Measurements from ENCODE around the gene ATP2C2.

Gene ATP2C2

DNA sequence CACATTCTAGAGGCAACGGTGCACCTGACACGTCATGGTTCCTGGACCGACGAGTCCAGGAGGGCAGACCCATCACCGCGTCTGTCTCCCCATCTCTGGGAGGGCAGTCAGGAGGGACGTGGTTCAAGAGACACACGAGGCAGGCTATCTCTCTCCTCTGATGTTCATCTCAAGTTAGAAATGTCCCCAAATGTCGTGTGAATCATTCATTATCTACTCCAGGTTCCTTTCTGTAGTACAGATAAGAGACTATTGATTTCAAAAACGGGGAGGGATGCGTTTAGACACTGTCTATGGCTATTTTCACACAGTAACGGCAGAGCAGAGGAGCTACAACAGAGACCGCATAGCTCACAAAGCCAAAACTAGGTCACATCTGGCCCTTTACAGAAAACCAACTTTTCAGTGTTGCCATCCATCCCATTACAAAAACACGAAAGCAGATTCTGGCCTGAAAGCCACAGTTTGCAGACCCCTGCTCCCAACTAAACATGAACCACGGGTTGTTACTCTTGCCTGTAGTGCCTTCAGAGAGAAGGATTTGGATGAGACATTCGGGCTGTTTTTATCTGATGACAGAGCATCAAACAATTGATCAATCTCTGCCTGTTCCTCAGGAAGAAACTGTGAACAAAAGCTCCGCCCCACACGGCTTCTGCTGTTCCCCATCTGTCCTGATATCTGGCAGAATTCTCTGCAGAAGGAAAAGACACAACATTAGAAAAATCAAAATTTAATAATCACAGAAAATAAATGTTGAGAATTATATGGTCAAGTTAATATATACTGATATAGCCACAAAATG lies 129.3 kb downstream of the ATP2C2 start:
- WGBS, result 93% methylated on average over 16 of the region's 18 CpGs
- no peak overlapping the region for H3K4ac ChIP-seq (ENCODE audit: low read depth in 1 of 2, low read length in 2 of 2)
- H3K14ac ChIP-seq (ENCODE audit: low read length in 2 of 2), result no peak overlapping the region
- H3K4me2 ChIP-seq (ENCODE audit: low read length, poor library complexity, severe bottlenecking), result no peak overlapping the region
- H2AFZ ChIP-seq (ENCODE audit: low read depth, low read length), result no peak overlapping the region
- H3K4me3 ChIP-seq (ENCODE audit: insufficient read depth in 1 of 2, low read depth in 1 of 2, low read length in 2 of 2), result no peak overlapping the region
- H3K23ac ChIP-seq (ENCODE audit: low read length in 2 of 2), result no peak overlapping the region
- peaks cover 29% of the 10 kb centered on the region for H3K79me1 ChIP-seq (replicated peaks; ENCODE audit: low read length, poor library complexity, severe bottlenecking)
- H2BK12ac ChIP-seq (ENCODE audit: low read length in 2 of 2), result no peak overlapping the region
- H3K9ac ChIP-seq (ENCODE audit: low read length), result no peak overlapping the region
- no peak overlapping the region for H2BK15ac ChIP-seq (ENCODE audit: low read depth, poor library complexity, severe bottlenecking)
- H3K4me1 ChIP-seq (ENCODE audit: control insufficient read depth, insufficient read depth, low read depth, low read length), result peaks cover 14% of the 10 kb centered on the region
- no peak overlapping the region for H3K18ac ChIP-seq (ENCODE audit: low read depth in 1 of 2, low read length in 2 of 2)
- no peak overlapping the region for H3K27ac ChIP-seq (ENCODE audit: low read length, poor library complexity, severe bottlenecking)
- H3K36me3 ChIP-seq (ENCODE audit: control insufficient read depth in 1 of 2, insufficient read depth in 2 of 2, low read depth in 1 of 2, low read length in 2 of 2), result peaks cover 46 to 93% of the 10 kb centered on the region in 2 experiments
- no peaks in the 10 kb centered on the region for H3K9me3 ChIP-seq (ENCODE audit: control insufficient read depth, low read length)
- H3K27me3 ChIP-seq (ENCODE audit: control insufficient read depth in 1 of 2, insufficient read depth in 1 of 2, low read length in 2 of 2), result no peaks in the 10 kb centered on the region
- no peak overlapping the region for H4K91ac ChIP-seq (ENCODE audit: low read length)
- no peak overlapping the region for H4K8ac ChIP-seq (ENCODE audit: low read length)
- DNase-seq, result no peak
- no peak overlapping the region for H2AK5ac ChIP-seq (ENCODE audit: low read length, severe bottlenecking)
- H2BK5ac ChIP-seq (ENCODE audit: low read depth, low read length, poor library complexity, severe bottlenecking), result no peak overlapping the region
- H2BK120ac ChIP-seq (ENCODE audit: low read depth, low read length), result no peak overlapping the region

DNA sequence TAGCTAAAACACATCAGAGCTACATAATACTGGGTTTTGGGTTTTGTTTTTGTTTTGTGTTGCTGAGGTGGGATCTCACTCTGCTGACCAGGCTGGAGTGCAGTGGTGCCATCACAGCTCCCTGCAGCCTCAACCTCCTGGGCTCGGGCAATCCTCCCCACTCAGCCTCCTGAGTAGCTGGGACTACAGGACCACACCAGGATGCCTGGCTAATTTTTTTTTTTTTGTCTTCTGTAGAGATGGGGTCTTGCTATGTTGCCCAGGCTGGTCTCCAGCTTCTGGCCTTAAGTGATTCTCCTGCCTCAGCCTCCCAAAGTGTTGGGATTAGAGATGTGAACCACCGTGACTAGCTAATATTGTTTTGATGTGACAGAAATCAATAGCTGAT lies 129.9 kb downstream of the ATP2C2 start:
- no peak overlapping the region for H2BK5ac ChIP-seq (ENCODE audit: low read depth, low read length, poor library complexity, severe bottlenecking)
- H3K9me3 ChIP-seq (ENCODE audit: control insufficient read depth, low read length), result no peaks in the 10 kb centered on the region
- no peaks in the 10 kb centered on the region for H3K27me3 ChIP-seq (ENCODE audit: control insufficient read depth in 1 of 2, insufficient read depth in 1 of 2, low read length in 2 of 2)
- no peak overlapping the region for H3K18ac ChIP-seq (ENCODE audit: low read depth in 1 of 2, low read length in 2 of 2)
- H2BK15ac ChIP-seq (ENCODE audit: low read depth, poor library complexity, severe bottlenecking), result no peak overlapping the region
- H3K23ac ChIP-seq (ENCODE audit: low read length in 2 of 2), result no peak overlapping the region
- H2AK5ac ChIP-seq (ENCODE audit: low read length, severe bottlenecking), result no peak overlapping the region
- no peak overlapping the region for H3K27ac ChIP-seq (ENCODE audit: low read length, poor library complexity, severe bottlenecking)
- no peak overlapping the region for H4K91ac ChIP-seq (ENCODE audit: low read length)
- peaks cover 16% of the 10 kb centered on the region for H3K4me1 ChIP-seq (ENCODE audit: control insufficient read depth, insufficient read depth, low read depth, low read length)
- no peak overlapping the region for H3K4me3 ChIP-seq (ENCODE audit: insufficient read depth in 1 of 2, low read depth in 1 of 2, low read length in 2 of 2)
- DNase-seq, result no peak
- H2BK12ac ChIP-seq (ENCODE audit: low read length in 2 of 2), result no peak overlapping the region
- H4K8ac ChIP-seq (ENCODE audit: low read length), result no peak overlapping the region
- H3K36me3 ChIP-seq (ENCODE audit: control insufficient read depth in 1 of 2, insufficient read depth in 2 of 2, low read depth in 1 of 2, low read length in 2 of 2), result peaks cover 46 to 87% of the 10 kb centered on the region in 2 experiments
- H2AFZ ChIP-seq (ENCODE audit: low read depth, low read length), result no peak overlapping the region
- no peak overlapping the region for H2BK120ac ChIP-seq (ENCODE audit: low read depth, low read length)
- H3K79me1 ChIP-seq (replicated peaks; ENCODE audit: low read length, poor library complexity, severe bottlenecking), result peaks cover 29% of the 10 kb centered on the region
- no peak overlapping the region for H3K9ac ChIP-seq (ENCODE audit: low read length)
- no peak overlapping the region for H3K4ac ChIP-seq (ENCODE audit: low read depth in 1 of 2, low read length in 2 of 2)
- 100% methylated on average over 2 of the region's 2 CpGs for WGBS
- H3K14ac ChIP-seq (ENCODE audit: low read length in 2 of 2), result no peak overlapping the region
- H3K4me2 ChIP-seq (ENCODE audit: low read length, poor library complexity, severe bottlenecking), result no peak overlapping the region

DNA sequence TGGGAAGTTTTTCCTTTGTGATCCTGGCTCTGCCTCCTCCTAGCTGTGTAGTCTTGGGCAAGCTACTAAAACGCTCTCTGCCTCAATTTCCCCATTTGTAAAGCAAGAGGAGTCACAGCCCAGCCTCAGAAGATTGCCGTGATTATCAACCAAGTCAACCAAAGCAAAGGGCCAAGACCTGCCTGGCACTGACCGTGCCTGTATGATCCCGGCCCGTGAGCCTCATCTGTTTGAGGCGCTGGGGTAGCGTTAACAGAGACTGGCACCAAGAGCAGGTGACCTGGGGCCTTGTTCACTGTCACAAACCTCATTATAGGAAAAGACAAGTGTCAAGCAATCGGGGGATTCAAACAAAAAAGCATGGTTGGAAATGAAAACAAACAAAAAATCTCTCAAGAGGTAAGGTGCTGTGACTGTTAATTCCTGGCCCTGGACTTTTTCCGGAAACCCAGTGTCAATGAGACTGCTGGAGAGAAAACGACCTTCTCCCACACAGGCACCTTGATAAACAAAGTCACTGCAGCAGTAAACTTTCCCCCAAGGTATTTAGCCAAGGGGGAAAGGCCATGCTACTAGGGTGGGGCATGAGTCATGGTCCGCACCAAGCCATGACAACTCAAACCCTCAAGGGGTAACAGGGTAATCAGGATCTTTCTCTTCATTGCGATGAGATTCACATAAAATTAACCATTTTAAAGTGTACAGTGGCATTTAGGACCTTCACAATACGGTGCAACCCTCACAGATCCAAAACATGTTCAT lies 130.7 kb downstream of the ATP2C2 start:
- no peak overlapping the region for H2BK12ac ChIP-seq (ENCODE audit: low read length in 2 of 2)
- no peak overlapping the region for H4K8ac ChIP-seq (ENCODE audit: low read length)
- H3K4me2 ChIP-seq (ENCODE audit: low read length, poor library complexity, severe bottlenecking), result no peak overlapping the region
- no peak overlapping the region for H2BK120ac ChIP-seq (ENCODE audit: low read depth, low read length)
- no peak overlapping the region for H3K27ac ChIP-seq (ENCODE audit: low read length, poor library complexity, severe bottlenecking)
- no peak overlapping the region for H4K91ac ChIP-seq (ENCODE audit: low read length)
- H3K4me3 ChIP-seq (ENCODE audit: insufficient read depth in 1 of 2, low read depth in 1 of 2, low read length in 2 of 2), result no peak overlapping the region
- H2BK5ac ChIP-seq (ENCODE audit: low read depth, low read length, poor library complexity, severe bottlenecking), result no peak overlapping the region
- H3K18ac ChIP-seq (ENCODE audit: low read depth in 1 of 2, low read length in 2 of 2), result no peak overlapping the region
- no peak overlapping the region for H3K23ac ChIP-seq (ENCODE audit: low read length in 2 of 2)
- H3K36me3 ChIP-seq (ENCODE audit: control insufficient read depth in 1 of 2, insufficient read depth in 2 of 2, low read depth in 1 of 2, low read length in 2 of 2), result peaks cover 46 to 79% of the 10 kb centered on the region in 2 experiments
- H2AK5ac ChIP-seq (ENCODE audit: low read length, severe bottlenecking), result no peak overlapping the region
- no peak overlapping the region for H3K9ac ChIP-seq (ENCODE audit: low read length)
- peaks cover 34% of the 10 kb centered on the region for H3K79me1 ChIP-seq (replicated peaks; ENCODE audit: low read length, poor library complexity, severe bottlenecking)
- no peak overlapping the region for H2AFZ ChIP-seq (ENCODE audit: low read depth, low read length)
- no peak overlapping the region for H3K4ac ChIP-seq (ENCODE audit: low read depth in 1 of 2, low read length in 2 of 2)
- DNase-seq, result no peak
- peaks cover 22% of the 10 kb centered on the region for H3K4me1 ChIP-seq (ENCODE audit: control insufficient read depth, insufficient read depth, low read depth, low read length)
- 94% methylated on average over 13 of the region's 13 CpGs for WGBS
- no peaks in the 10 kb centered on the region for H3K9me3 ChIP-seq (ENCODE audit: control insufficient read depth, low read length)
- H3K14ac ChIP-seq (ENCODE audit: low read length in 2 of 2), result no peak overlapping the region
- no peak overlapping the region for H2BK15ac ChIP-seq (ENCODE audit: low read depth, poor library complexity, severe bottlenecking)
- no peaks in the 10 kb centered on the region for H3K27me3 ChIP-seq (ENCODE audit: control insufficient read depth in 1 of 2, insufficient read depth in 1 of 2, low read length in 2 of 2)

DNA sequence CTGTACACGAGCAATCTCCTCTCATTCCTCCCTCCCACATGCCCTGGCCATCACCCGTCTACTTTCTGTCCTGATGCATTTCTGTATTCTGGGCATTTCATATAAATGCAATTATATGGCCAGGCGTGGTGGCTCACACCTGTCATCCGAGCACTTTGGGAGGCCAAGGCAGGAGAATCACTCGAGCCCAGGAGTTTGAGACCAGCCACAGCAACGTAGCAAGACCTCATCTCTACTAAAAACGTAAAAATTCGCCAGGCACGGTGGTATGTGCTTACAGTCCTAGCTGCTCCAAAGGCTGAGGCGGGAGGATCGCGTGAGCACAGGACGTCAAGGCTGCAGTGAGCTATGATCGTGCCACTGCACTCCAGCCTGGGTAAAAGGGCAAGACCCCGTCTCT lies 131.3 kb downstream of the ATP2C2 start:
- WGBS, result 92% methylated on average over 15 of the region's 15 CpGs
- Histone ChIP-seq H3K9me3 (ENCODE audit: control insufficient read depth, low read length) (no peaks in the 10 kb centered on the region), H2AK5ac (ENCODE audit: low read length, severe bottlenecking) (no peak overlapping the region)

More for the DNA sequence above, 131.3 kb downstream of the ATP2C2 start:
- Histone ChIP-seq H2AFZ (ENCODE audit: low read depth, low read length) (no peak overlapping the region), H2BK5ac (ENCODE audit: low read depth, low read length, poor library complexity, severe bottlenecking) (no peak overlapping the region), H3K4me1 (ENCODE audit: control insufficient read depth, insufficient read depth, low read depth, low read length) (peaks cover 23% of the 10 kb centered on the region), H3K27me3 (ENCODE audit: control insufficient read depth in 1 of 2, insufficient read depth in 1 of 2, low read length in 2 of 2) (no peaks in the 10 kb centered on the region), H3K4me3 (ENCODE audit: insufficient read depth in 1 of 2, low read depth in 1 of 2, low read length in 2 of 2) (no peak overlapping the region), H3K36me3 (ENCODE audit: control insufficient read depth in 1 of 2, insufficient read depth in 2 of 2, low read depth in 1 of 2, low read length in 2 of 2) (peaks cover 46 to 73% of the 10 kb centered on the region in 2 experiments), H2BK15ac (ENCODE audit: low read depth, poor library complexity, severe bottlenecking) (no peak overlapping the region), H4K91ac (ENCODE audit: low read length) (no peak overlapping the region), H2BK12ac (ENCODE audit: low read length in 2 of 2) (no peak overlapping the region), H3K4ac (ENCODE audit: low read depth in 1 of 2, low read length in 2 of 2) (no peak overlapping the region), H3K27ac (ENCODE audit: low read length, poor library complexity, severe bottlenecking) (no peak overlapping the region), H3K18ac (ENCODE audit: low read depth in 1 of 2, low read length in 2 of 2) (no peak overlapping the region), H3K14ac (ENCODE audit: low read length in 2 of 2) (no peak overlapping the region), H4K8ac (ENCODE audit: low read length) (no peak overlapping the region), H3K4me2 (ENCODE audit: low read length, poor library complexity, severe bottlenecking) (no peak overlapping the region), H2BK120ac (ENCODE audit: low read depth, low read length) (no peak overlapping the region), H3K79me1 (replicated peaks; ENCODE audit: low read length, poor library complexity, severe bottlenecking) (peaks cover 34% of the 10 kb centered on the region), H3K9ac (ENCODE audit: low read length) (no peak overlapping the region), H3K23ac (ENCODE audit: low read length in 2 of 2) (no peak overlapping the region)
- no peak for DNase-seq
